Inflammatory macrophage treated with lipopolysaccharide for 1 hour (primary cell): Measurements from ENCODE around the gene PILRB.
"Not testable (repeated sequence)": the region's sequence is repeated elsewhere in the genome, so short reads cannot be mapped to it uniquely, and the experiment has no call there.

Source experiments
- DNase-seq, 2 donors: peaks; one replicate each; pipeline ENCODE4 v3.0.0-alpha.2; 2020 to 2022

Gene PILRB

DNA sequence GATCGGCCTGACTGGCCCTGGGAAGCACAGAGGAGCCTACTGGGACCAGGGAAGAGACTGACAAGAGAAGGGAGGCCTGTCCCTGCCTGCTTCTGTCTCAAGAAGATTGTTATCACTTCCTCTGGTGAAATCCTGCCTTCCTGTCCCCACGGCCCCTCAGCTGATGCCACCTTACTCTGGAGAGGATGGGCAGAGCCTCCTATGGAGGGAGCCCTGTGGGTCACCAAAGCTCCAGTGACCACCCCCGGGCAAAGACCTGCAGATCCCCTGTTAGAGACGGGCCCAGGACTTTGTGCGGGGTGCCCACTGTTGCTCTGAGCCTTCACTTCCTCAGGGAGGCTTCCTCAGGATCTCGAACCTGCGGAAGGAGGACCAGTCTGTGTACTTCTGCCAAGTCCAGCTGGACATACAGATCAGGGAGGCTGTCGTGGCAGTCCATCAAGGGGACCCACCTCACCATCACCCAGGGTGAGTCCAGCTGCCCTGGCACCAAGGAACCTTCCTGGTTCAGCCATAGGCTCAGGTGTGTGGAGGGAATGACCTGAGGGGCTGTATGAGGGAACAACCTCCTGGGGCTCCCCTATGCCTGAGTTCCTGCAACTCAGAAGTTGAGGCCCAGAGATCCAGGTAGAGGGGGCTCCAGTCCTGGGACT lies 1.4 kb upstream of the PILRB start:
- DNase-seq = no peak

DNA sequence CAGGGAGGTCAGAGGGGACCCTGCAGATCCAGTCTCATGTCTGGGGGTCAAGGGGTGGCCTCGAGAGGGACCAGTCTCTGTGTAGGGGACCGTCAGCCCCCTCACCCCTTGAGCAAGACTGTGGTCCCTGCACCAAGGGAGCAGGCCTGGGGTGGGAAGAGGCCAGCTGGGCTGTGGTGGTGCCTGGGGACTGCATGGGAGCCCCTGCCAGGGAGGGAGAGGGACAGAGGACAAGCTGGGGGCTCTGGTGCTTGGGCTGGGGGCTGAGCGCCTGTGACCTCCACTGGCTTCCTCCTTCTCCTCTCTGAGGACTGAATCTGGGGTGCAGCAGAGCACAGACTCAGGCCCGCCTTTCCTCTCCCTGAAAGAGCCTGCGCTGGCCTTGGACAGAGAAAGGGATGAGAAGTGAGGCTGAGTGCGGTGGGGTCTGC lies 771 bp upstream of the PILRB start:
- DNase-seq = no peak

DNA sequence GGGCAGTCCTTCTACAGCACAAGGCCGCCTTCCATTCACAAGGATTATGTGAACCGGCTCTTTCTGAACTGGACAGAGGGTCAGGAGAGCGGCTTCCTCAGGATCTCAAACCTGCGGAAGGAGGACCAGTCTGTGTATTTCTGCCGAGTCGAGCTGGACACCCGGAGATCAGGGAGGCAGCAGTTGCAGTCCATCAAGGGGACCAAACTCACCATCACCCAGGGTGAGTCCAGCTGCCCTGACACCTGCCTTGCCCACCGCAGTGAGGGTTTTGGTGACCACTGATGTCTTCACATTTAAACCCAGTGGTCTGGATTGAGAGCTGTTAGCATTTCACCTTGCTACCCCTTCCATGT lies 918 bp downstream of the PILRB start:
- no peak for DNase-seq

- peak; percentile 76 to 89 for DNase-seq
Measured at GRCh38 chr7:100360135-100360854, 2.4 kb downstream of the PILRB start.

GRCh38 chr7:100363098-100363497 lies 5.2 kb downstream of the PILRB start:
- no peak for DNase-seq

DNA sequence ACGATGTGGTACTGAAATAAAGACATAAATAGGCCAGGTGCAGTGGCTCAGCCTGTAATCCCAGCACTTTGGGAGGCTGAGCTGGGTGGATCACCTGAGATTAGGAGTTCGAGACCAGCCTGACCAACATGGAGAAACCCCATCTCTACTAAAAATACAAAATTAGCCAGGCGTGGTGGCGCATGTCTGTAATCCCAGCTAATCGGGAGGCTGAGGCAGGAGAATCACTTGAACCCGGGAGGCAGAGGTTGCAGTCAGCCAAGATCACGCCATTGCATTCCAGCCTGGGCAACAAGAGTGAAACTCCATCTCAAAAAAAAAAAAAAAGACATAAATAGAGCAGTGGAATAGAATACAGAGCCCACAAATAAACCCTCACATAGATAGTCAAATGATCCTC lies 5.9 kb downstream of the PILRB start:
- DNase-seq = not testable (repeated sequence)

- DNase-seq = no peak
Measured at GRCh38 chr7:100364480-100364879, 6.6 kb downstream of the PILRB start.

DNA sequence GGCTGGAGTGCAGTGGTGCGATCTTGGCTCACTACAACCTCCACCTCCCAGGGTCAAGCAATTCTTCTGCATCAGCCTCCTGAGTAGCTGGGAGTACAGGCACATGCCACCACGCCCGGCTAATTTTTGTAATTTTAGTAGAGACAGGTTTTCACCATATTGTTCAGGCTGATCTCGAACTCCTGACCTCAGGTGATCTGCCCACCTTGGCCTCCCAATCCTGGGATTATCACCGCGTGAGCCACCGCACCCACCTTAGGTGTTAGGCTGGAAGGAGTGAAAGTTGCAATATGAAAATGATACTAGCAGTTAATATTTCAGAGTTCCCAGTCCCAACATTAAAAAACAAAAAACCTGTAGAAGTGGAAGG lies 8.1 kb downstream of the PILRB start:
- not testable (repeated sequence) for DNase-seq

- no peak for DNase-seq
Measured at GRCh38 chr7:100366411-100367250, 8.7 kb downstream of the PILRB start.

GRCh38 chr7:100367251-100367620 lies 9.3 kb downstream of the PILRB start:
- no peak for DNase-seq

GRCh38 chr7:100367676-100368613 lies 10.0 kb downstream of the PILRB start:
- DNase-seq = peak in 1 of 2 donors; percentile 67

GRCh38 chr7:100369105-100369504 lies 11.2 kb downstream of the PILRB start:
- peak; percentile 92 to 98 for DNase-seq

- DNase-seq = no peak
Measured at GRCh38 chr7:100370303-100370702, 12.4 kb downstream of the PILRB start.

GRCh38 chr7:100370746-100371145 lies 12.8 kb downstream of the PILRB start:
- no peak for DNase-seq

GRCh38 chr7:100371561-100372171 lies 13.7 kb downstream of the PILRB start:
- DNase-seq = peak in 1 of 2 donors; percentile 85

DNA sequence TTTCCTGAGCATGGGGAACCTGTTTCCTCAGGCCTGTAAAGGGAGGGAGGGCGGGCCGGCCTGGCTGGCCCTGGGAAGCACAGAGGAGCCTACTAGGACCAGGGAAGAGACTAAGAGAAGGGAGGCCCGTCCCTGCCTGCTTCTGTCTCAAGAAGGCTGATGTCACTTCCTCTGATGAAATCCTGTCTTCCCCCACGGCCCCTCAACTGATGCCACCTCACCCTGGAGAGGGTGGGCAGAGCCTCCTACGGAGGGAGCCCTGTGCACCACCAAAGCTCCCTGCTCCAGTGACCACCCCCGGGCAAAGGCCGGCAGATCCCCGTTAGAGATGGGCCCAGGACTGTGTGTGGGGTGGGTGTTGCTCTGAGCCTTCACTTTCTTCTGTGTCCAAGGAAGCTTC lies 14.3 kb downstream of the PILRB start:
- peak; percentile 96 to 98 for DNase-seq

DNA sequence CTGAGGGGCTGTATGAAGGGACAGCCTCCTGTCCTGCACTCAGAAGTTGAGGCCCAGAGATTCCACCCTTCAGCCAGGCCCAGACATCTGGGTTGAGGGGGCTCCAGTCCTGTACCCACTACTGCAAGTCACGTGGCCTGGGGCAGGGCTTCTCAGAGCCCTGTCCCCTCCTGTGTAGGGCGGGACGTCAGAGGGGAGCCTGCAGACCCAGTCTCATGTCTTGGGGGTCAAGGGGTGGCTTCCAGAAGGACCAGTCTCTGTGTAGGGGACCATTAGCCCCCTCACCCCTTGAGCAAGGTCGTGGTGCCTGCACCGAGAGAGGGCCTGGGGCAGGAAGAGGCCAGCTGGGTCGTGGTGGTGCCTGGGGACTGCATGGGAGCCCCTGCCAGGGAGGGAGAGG lies 14.8 kb downstream of the PILRB start:
- peak in 1 of 2 donors; percentile 60 for DNase-seq

DNA sequence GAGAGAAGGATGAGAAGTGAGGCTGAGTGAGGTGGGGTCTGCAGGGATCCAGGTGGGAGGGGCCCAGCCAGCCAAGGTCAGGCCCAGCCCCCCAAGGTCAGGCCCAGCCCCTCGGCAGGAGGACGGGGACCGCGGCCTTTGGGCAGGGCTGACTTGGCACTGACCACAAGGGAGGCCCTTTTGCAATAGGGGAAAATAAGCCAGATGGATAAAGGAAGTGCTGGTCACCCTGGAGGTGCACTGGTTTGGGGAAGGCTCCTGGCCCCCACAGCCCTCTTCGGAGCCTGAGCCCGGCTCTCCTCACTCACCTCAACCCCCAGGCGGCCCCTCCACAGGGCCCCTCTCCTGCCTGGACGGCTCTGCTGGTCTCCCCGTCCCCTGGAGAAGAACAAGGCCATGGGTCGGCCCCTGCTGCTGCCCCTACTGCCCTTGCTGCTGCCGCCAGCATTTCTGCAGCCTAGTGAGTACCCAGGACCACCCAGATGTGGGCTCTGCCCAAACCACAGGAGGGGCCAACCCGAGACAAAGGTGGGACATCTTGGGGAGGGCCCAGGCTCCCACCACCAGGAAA lies 15.4 kb downstream of the PILRB start, which contains the start of gene PILRA:
Gene PILRA (plus strand): TSS at position 227 of the 571 bp plus-strand sequence. CDS start 170 bp downstream, at position 397.
- DNase-seq = peak; percentile 87

GRCh38 chr7:100373870-100374598 lies 16.1 kb downstream of the PILRB start:
- not testable (repeated sequence) for DNase-seq

GRCh38 chr7:100374601-100375000 lies 16.7 kb downstream of the PILRB start:
- no peak for DNase-seq

GRCh38 chr7:100376066-100376465 lies 18.1 kb downstream of the PILRB start:
- no peak for DNase-seq
